GM19238 (cell line): Measurements from ENCODE around the gene KRTAP20-4.

Experiments
- DNase-seq: peaks from one replicate; pipeline ENCODE4 v3.0.0; 2011; ENCODE audit warnings: low spot score; ENCODE audit not compliant: insufficient read length

Gene KRTAP20-4

GRCh38 chr21:30646904-30647414 is 26.5 kb downstream of the KRTAP20-4 start:
- DNase-seq, result no peak

DNA sequence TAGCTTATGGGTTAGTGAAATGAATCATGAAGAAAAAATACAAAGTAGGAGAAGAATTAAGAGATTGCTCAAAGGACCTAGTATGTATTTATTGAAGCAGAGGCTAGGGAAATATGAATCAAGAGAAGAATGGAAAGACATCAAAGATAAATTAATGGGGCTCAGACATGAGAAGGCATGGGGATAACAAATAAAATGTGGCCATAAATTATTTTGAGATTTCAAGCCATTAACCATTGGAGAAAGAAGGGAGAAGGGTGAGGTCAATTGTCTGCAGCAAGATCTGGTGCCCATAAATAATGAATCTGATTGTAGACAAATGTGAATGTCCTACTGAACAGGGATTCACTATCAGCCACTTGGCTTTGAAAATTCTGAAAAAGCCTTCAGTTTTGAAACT is 32.5 kb downstream of the KRTAP20-4 start:
- no peak for DNase-seq

GRCh38 chr21:30668776-30669175 is 48.3 kb downstream of the KRTAP20-4 start:
- DNase-seq, result no peak
